HCT116 (cell line): ENCODE data around the gene PRPF6. TPM values are rescaled to one million over a fixed set of nuclear protein-coding genes. Genes with fewer than 3 reads are reported as not detected.

Experiments used
- ATAC-seq: fragments of 200-7000 bp; cut with Tn5 transposase; 2 replicates; pipeline ENCODE4 v1.9.1; 2020; ENCODE audit warnings: mild to moderate bottlenecking, moderate library complexity
- BruUV-seq: library from RNA; stranded (reverse); fragments of 400-500 nt; replicated peaks from 2 replicates; lab custom pipeline; 2021; lab: Mats Ljungman, UMichigan
- CTCF ChIA-PET: fragments of 300-600 bp; sonication (Branson Sonifier 250); formaldehyde crosslinking; loops from one replicate; lab custom pipeline; 2021; ENCODE audit warnings: antibody characterized with exemption; lab: Charles Lee
- POLR2A ChIA-PET: fragments of 300-600, 350-600 bp; sonication (Branson Sonifier 250); formaldehyde crosslinking; loops from one replicate; lab custom pipeline; 2021; ENCODE audit warnings: antibody characterized with exemption; lab: Charles Lee
- RAD21 ChIA-PET, 2 experiments: fragments of 300-600 bp; sonication (Branson Sonifier 250); formaldehyde crosslinking; loops; one replicate each; lab custom pipeline; 2023; ENCODE audit warnings: low total read pairs in 2 of 2; ENCODE audit not compliant: uncharacterized antibody in 2 of 2, unreplicated experiment in 2 of 2, low non-redundant PET in 1 of 2; lab: Charles Lee
- DNase-seq: peaks from one replicate; pipeline ENCODE4 v3.0.0-alpha.2; 2010; ENCODE audit warnings: low read depth, low spot score
- H2AFZ ChIP-seq: fragments of 200-600 bp; shearing (Covaris generic), sonication (generic); 2 replicates; pipeline ENCODE4 v1.6.1; 2017; ENCODE audit warnings: low read depth, mixed run types, mixed read lengths, antibody characterized with exemption, low read length; ENCODE audit not compliant: poor library complexity, severe bottlenecking
- H3K27ac ChIP-seq: 2 replicates; pipeline ENCODE4 v1.5.1; 2012; ENCODE audit warnings: low read depth, low read length
- H3K27me3 ChIP-seq: fragments of 200-600 bp; sonication (generic); 2 replicates; pipeline ENCODE4 v1.6.1; 2016; ENCODE audit warnings: mixed run types, low read length, mixed read lengths; ENCODE audit not compliant: insufficient read depth
- H3K36me3 ChIP-seq, 2 experiments: fragments of 200-500 bp in 1 of 2; fragments of 200-600 bp in 1 of 2; sonication (Bioruptor generic) in 1 of 2; sonication (generic) in 1 of 2; 2 replicates each; pipeline versions ENCODE4 v1.5.1 to v1.6.1; 2014 to 2016; ENCODE audit warnings: low read length in 2 of 2, inconsistent platforms in 1 of 2, mixed read lengths in 1 of 2, mixed run types in 1 of 2; ENCODE audit not compliant: insufficient read depth in 2 of 2, control insufficient read depth in 1 of 2
- H3K4me1 ChIP-seq, 2 experiments: fragments of 200-600 bp in 1 of 2; sonication (generic) in 1 of 2; 2 replicates each; pipeline versions ENCODE4 v1.5.1 to v1.6.1; 2012 to 2017; ENCODE audit warnings: low read length in 2 of 2, inconsistent platforms in 1 of 2, mild to moderate bottlenecking in 1 of 2, mixed read lengths in 1 of 2, mixed run types in 1 of 2, moderate library complexity in 1 of 2; ENCODE audit not compliant: insufficient read depth in 2 of 2, control insufficient read depth in 1 of 2
- H3K4me2 ChIP-seq: fragments of 200-600 bp; sonication (generic); 2 replicates; pipeline ENCODE4 v1.6.1; 2017; ENCODE audit warnings: mixed run types, low read length, mixed read lengths
- H3K4me3 ChIP-seq, 2 experiments: fragments of 200-600 bp in 1 of 2; sonication (generic) in 1 of 2; replicated peaks in 1 of 2; 2 replicates each; pipeline ENCODE4 v1.5.1; 2011 to 2016; ENCODE audit warnings: low read length in 2 of 2, control low read depth in 1 of 2, low read depth in 1 of 2, mild to moderate bottlenecking in 1 of 2, mixed read lengths in 1 of 2, mixed run types in 1 of 2
- H3K79me2 ChIP-seq: fragments of 200-600 bp; sonication (generic); 2 replicates; pipeline ENCODE4 v1.6.1; 2017; ENCODE audit warnings: mild to moderate bottlenecking, mixed run types, low read length, moderate library complexity, mixed read lengths; ENCODE audit not compliant: insufficient read depth
- H3K9ac ChIP-seq: fragments of 200-600 bp; sonication (generic); 2 replicates; pipeline ENCODE4 v1.6.1; 2016; ENCODE audit warnings: low read length, mixed read lengths
- H3K9me2 ChIP-seq: fragments of 200-600 bp; sonication (generic), shearing (Covaris generic); 2 replicates; pipeline ENCODE4 v1.6.1; 2017; ENCODE audit warnings: mixed run types, mild to moderate bottlenecking, moderate library complexity; ENCODE audit not compliant: insufficient read depth
- H3K9me3 ChIP-seq, 2 experiments: fragments of 200-500 bp in 1 of 2; fragments of 200-600 bp in 1 of 2; sonication (Bioruptor generic) in 1 of 2; sonication (generic) in 1 of 2; 2 replicates each; pipeline ENCODE4 v1.6.1; 2014 to 2017; ENCODE audit warnings: low read length in 2 of 2, mixed read lengths in 2 of 2, inconsistent platforms in 1 of 2, low read depth in 1 of 2, mild to moderate bottlenecking in 1 of 2, mixed run types in 1 of 2, moderate library complexity in 1 of 2; ENCODE audit not compliant: control insufficient read depth in 1 of 2, insufficient read depth in 1 of 2
- H4K20me1 ChIP-seq: fragments of 200-600 bp; sonication (generic), shearing (Covaris generic); 2 replicates; pipeline ENCODE4 v1.6.1; 2017; ENCODE audit warnings: mixed run types, mild to moderate bottlenecking, moderate library complexity; ENCODE audit not compliant: insufficient read depth
- ATF3 ChIP-seq: IDR thresholded peaks from 2 replicates; pipeline ENCODE4 v1.6.1; 2012
- CBX3 ChIP-seq: IDR thresholded peaks from 2 replicates; pipeline ENCODE4 v1.6.1; 2012; ENCODE audit warnings: low read depth
- CEBPB ChIP-seq: IDR thresholded peaks from 2 replicates; pipeline ENCODE4 v1.6.1; 2012; ENCODE audit warnings: low read depth
- CTCF ChIP-seq, 3 experiments: fragments of 200-600 bp in 1 of 3; sonication (generic) in 1 of 3; IDR thresholded peaks in 2 of 3; conservative IDR thresholded peaks in 1 of 3; 2 replicates each; pipeline ENCODE4 v1.5.1; 2012 to 2017; ENCODE audit warnings: low read depth in 2 of 3, low read length in 2 of 3, antibody characterized with exemption in 1 of 3, borderline replicate concordance in 1 of 3, control low read depth in 1 of 3, mild to moderate bottlenecking in 1 of 3, mixed read lengths in 1 of 3, mixed run types in 1 of 3, moderate library complexity in 1 of 3; ENCODE audit not compliant: insufficient read depth in 1 of 3
- EGR1 ChIP-seq: IDR thresholded peaks from 2 replicates; pipeline ENCODE4 v1.6.1; 2012; ENCODE audit warnings: low read depth
- ELF1 ChIP-seq: IDR thresholded peaks from 2 replicates; pipeline ENCODE4 v1.6.1; 2012; ENCODE audit warnings: low read depth, borderline replicate concordance
- EZH2 ChIP-seq: fragments of 200-600 bp; sonication (generic); IDR thresholded peaks from 2 replicates; pipeline ENCODE4 v1.6.1; 2017; ENCODE audit warnings: antibody characterized with exemption, mixed run types
- EZH2phosphoT487 ChIP-seq: fragments of 200-600 bp; IDR thresholded peaks from 2 replicates; pipeline ENCODE4 v1.6.1; 2018; ENCODE audit warnings: antibody characterized with exemption, borderline replicate concordance
- FOSL1 ChIP-seq: IDR thresholded peaks from 2 replicates; pipeline ENCODE4 v1.6.1; 2012; ENCODE audit warnings: low read depth
- JUND ChIP-seq: IDR thresholded peaks from 2 replicates; pipeline ENCODE4 v1.6.1; 2012
- POLR2A ChIP-seq: IDR thresholded peaks from 2 replicates; pipeline ENCODE4 v1.7.0; 2011; ENCODE audit warnings: borderline replicate concordance; ENCODE audit not compliant: insufficient read depth, insufficient read length; ENCODE audit errors: extremely low read depth
- POLR2AphosphoS5 ChIP-seq: IDR thresholded peaks from 2 replicates; pipeline ENCODE4 v1.6.1; 2011; ENCODE audit warnings: mild to moderate bottlenecking, low read depth, low read length, moderate library complexity
- RAD21 ChIP-seq: IDR thresholded peaks from 2 replicates; pipeline ENCODE4 v1.6.1; 2012; ENCODE audit warnings: low read depth, mild to moderate bottlenecking
- SIN3A ChIP-seq: IDR thresholded peaks from 2 replicates; pipeline ENCODE4 v1.6.1; 2012; ENCODE audit warnings: low read depth
- SP1 ChIP-seq: IDR thresholded peaks from 2 replicates; pipeline ENCODE4 v1.6.1; 2012; ENCODE audit warnings: low read depth
- SRF ChIP-seq: IDR thresholded peaks from 2 replicates; pipeline ENCODE4 v1.6.1; 2012; ENCODE audit warnings: low read depth
- TCF7L2 ChIP-seq: IDR thresholded peaks from 2 replicates; pipeline ENCODE4 v1.7.0; 2011; ENCODE audit warnings: borderline replicate concordance, inconsistent platforms; ENCODE audit not compliant: insufficient read depth, insufficient read length; ENCODE audit errors: extremely low read depth
- YY1 ChIP-seq: IDR thresholded peaks from 2 replicates; pipeline ENCODE4 v1.6.1; 2011; ENCODE audit warnings: low read length, low read depth, moderate library complexity, mild to moderate bottlenecking; ENCODE audit not compliant: insufficient replicate concordance; ENCODE audit errors: extremely low read depth
- ZBTB33 ChIP-seq: IDR thresholded peaks from 2 replicates; pipeline ENCODE4 v1.6.1; 2011; ENCODE audit warnings: mild to moderate bottlenecking, low read length, moderate library complexity; ENCODE audit not compliant: insufficient replicate concordance; ENCODE audit errors: extremely low read depth
- ZFX ChIP-seq: fragments of 450-650 bp; IDR thresholded peaks from 2 replicates; pipeline ENCODE4 v1.6.1; 2017
- ZNF274 ChIP-seq: fragments of 200-500 bp; sonication (Bioruptor generic); IDR thresholded peaks from 2 replicates; pipeline ENCODE4 v1.6.1; 2014; ENCODE audit warnings: mild to moderate bottlenecking, low read depth, low read length, inconsistent platforms
- intact Hi-C: fragments of 100-400 bp; cut with micrococcal nuclease; formaldehyde crosslinking; loops from 2 replicates; pipeline ENCODE4 v1.10.0; 2022
- total RNA-seq: library from RNA; stranded (reverse); gene quantifications from one replicate; pipeline ENCODE4 v1.2.1, GENCODE V29; 2021; ENCODE audit not compliant: unreplicated experiment

Gene PRPF6
- total RNA-seq, 1 experiment from 2014 or later, result 74.9 TPM

GRCh38 chr20:64080813-64081623 lies 100.1 kb downstream of the PRPF6 start (continued):
- TF ChIP-seq ELF1 (no peak), CBX3 (no peak), ZNF274 (no peak), SP1 (no peak), RAD21 (no peak), ATF3 (no peak), SIN3A (no peak), YY1 (no peak)

GRCh38 chr20:64081624-64081964 lies 100.7 kb downstream of the PRPF6 start:
- ChIA-PET CTCF (interaction anchor here (1.1 kb wide), 1 partner anchor 21 kb away, joined by 3 read pairs; no protein-coding TSS in a partner anchor), POLR2A (no interaction called here), RAD21 (no interaction called here)
- H3K27me3 ChIP-seq, result no peaks in the 10 kb centered on the region
- H3K4me3 ChIP-seq, result no peak overlapping the region
- no peak overlapping the region for H3K4me2 ChIP-seq
- H3K36me3 ChIP-seq, result no peaks in the 10 kb centered on the region
- no peak overlapping the region for H3K27ac ChIP-seq
- no peak for DNase-seq
- no peaks in the 10 kb centered on the region for H4K20me1 ChIP-seq
- no peak for ATAC-seq
- intact Hi-C loops, result no loop called here
- H3K4me1 ChIP-seq, result peaks cover 14 to 21% of the 10 kb centered on the region in 2 experiments
- H3K9ac ChIP-seq, result no peak overlapping the region
- no TSS peak for BruUV-seq
- H2AFZ ChIP-seq, result no peak overlapping the region
- H3K79me2 ChIP-seq, result peaks cover 9% of the 10 kb centered on the region; the same call in 1 of the 2 replicates
- no peaks in the 10 kb centered on the region for H3K9me2 ChIP-seq
- H3K9me3 ChIP-seq, result no peaks in the 10 kb centered on the region; a peak in 1 of 4 replicates
- TF ChIP-seq ELF1 (no peak), ZFX (no peak), ZNF274 (no peak), EZH2phosphoT487 (no peak), CEBPB (no peak), SRF (no peak), TCF7L2 (no peak), CTCF (IDR thresholded peaks at IDR 0.05 in 2 of 3, conservative IDR thresholded peaks at IDR 0.05 in 1 of 3; ENCODE audit: borderline replicate concordance in 1 of 3, insufficient read depth in 1 of 3, low read depth in 2 of 3, low read length in 2 of 3) (no peak), JUND (no peak), EGR1 (no peak), EZH2 (no peak), POLR2A (no peak), CBX3 (no peak), ZBTB33 (no peak), SIN3A (no peak), FOSL1 (no peak), POLR2AphosphoS5 (no peak)
